Keratinocyte (primary cell): Measurements from ENCODE around the gene RHBDD1.

Experiments used
- EZH2 ChIP-seq: IDR thresholded peaks from one replicate; pipeline ENCODE4 v1.6.1; 2012; ENCODE audit warnings: inconsistent platforms, mild to moderate bottlenecking, low read length, moderate library complexity
- TF ChIP-seq, protein P1 (sequence below), 3 experiments: IDR thresholded peaks in 1 of 3; conservative IDR thresholded peaks in 1 of 3; optimal IDR thresholded peaks in 1 of 3; 2 replicates in 2 of 3; 3 replicates in 1 of 3; pipeline versions ENCODE3 to v1.5.1; 2011; ENCODE audit warnings: low read length in 3 of 3, mild to moderate bottlenecking in 3 of 3, moderate library complexity in 2 of 3, control low read depth in 1 of 3, inconsistent platforms in 1 of 3; ENCODE audit not compliant: insufficient read depth in 2 of 3; ENCODE audit errors: extremely low read depth in 1 of 3

DNA sequence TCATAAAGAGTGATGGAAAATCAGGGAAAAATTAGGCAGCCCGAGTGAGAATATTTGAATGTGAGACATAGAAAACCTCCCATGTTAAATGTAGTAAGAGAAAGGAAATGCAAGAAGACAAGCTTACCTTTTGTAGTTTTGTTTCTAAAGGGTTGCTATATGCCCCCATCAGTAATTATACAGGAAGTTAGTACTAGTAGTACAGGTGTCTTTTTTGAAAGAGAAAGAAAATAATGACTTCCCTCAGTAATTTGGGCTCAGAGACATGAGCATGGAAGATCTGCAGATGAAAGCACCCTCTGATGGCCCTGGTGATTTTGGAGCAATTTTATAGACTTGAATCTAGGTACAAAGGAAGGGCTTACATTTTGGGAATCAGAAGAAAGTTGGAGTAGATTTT, 80.8 kb downstream of the RHBDD1 start:
- TF ChIP-seq, protein P1, sequence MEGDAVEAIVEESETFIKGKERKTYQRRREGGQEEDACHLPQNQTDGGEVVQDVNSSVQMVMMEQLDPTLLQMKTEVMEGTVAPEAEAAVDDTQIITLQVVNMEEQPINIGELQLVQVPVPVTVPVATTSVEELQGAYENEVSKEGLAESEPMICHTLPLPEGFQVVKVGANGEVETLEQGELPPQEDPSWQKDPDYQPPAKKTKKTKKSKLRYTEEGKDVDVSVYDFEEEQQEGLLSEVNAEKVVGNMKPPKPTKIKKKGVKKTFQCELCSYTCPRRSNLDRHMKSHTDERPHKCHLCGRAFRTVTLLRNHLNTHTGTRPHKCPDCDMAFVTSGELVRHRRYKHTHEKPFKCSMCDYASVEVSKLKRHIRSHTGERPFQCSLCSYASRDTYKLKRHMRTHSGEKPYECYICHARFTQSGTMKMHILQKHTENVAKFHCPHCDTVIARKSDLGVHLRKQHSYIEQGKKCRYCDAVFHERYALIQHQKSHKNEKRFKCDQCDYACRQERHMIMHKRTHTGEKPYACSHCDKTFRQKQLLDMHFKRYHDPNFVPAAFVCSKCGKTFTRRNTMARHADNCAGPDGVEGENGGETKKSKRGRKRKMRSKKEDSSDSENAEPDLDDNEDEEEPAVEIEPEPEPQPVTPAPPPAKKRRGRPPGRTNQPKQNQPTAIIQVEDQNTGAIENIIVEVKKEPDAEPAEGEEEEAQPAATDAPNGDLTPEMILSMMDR (optimal IDR thresholded peaks at IDR 0.05 in 1 of 3, IDR thresholded peaks at IDR 0.05 in 1 of 3, conservative IDR thresholded peaks at IDR 0.05 in 1 of 3; ENCODE audit: extremely low read depth in 1 of 3, insufficient read depth in 2 of 3, low read length in 3 of 3): no peak
- TF ChIP-seq EZH2: no peak
